CD14-positive monocyte (primary cell): ENCODE results near the gene GSTA4. TPM values are rescaled to one million over a fixed set of nuclear protein-coding genes. Genes with fewer than 3 reads are reported as not detected.

Experiments
- DNase-seq, 3 donors: peaks; one replicate each; pipeline ENCODE4 v3.0.0-alpha.2; 2011 to 2022
- H2AFZ ChIP-seq: 2 replicates; pipeline ENCODE4 v1.6.0; 2012; ENCODE audit warnings: mild to moderate bottlenecking, low read depth, low read length, inconsistent platforms; ENCODE audit not compliant: insufficient read depth, poor library complexity, severe bottlenecking
- H3K27ac ChIP-seq, 2 donors: 1 replicate in 1 of 2; 2 replicates in 1 of 2; pipeline ENCODE4 v1.5.1; 2012 to 2013; ENCODE audit warnings: low read length in 2 of 2, control low read depth in 1 of 2, inconsistent platforms in 1 of 2, low read depth in 1 of 2, mild to moderate bottlenecking in 1 of 2
- H3K27me3 ChIP-seq, 2 donors: one replicate each; pipeline versions ENCODE4 v1.6.0 to v1.6.1; 2011 to 2013; ENCODE audit warnings: low read length in 2 of 2; ENCODE audit not compliant: control insufficient read depth in 2 of 2, insufficient read depth in 2 of 2
- H3K36me3 ChIP-seq, 2 donors: replicated peaks in 1 of 2; 1 replicate in 1 of 2; 2 replicates in 1 of 2; pipeline versions ENCODE4 v1.5.1 to v1.6.1; 2012 to 2013; ENCODE audit warnings: low read length in 2 of 2, control low read depth in 1 of 2, inconsistent platforms in 1 of 2, mild to moderate bottlenecking in 1 of 2; ENCODE audit not compliant: insufficient read depth in 2 of 2, control insufficient read depth in 1 of 2
- H3K4me1 ChIP-seq, 2 donors: 1 replicate in 1 of 2; 2 replicates in 1 of 2; pipeline versions ENCODE4 v1.5.1 to v1.6.1; 2012 to 2013; ENCODE audit warnings: low read length in 2 of 2, control low read depth in 1 of 2, inconsistent platforms in 1 of 2, mild to moderate bottlenecking in 1 of 2, moderate library complexity in 1 of 2; ENCODE audit not compliant: insufficient read depth in 2 of 2, control insufficient read depth in 1 of 2
- H3K4me2 ChIP-seq: replicated peaks from 2 replicates; pipeline ENCODE3; 2012; ENCODE audit warnings: low read length, moderate library complexity, mild to moderate bottlenecking; ENCODE audit not compliant: poor library complexity, severe bottlenecking; ENCODE audit errors: extremely low read depth
- H3K4me3 ChIP-seq, 3 experiments: fragments of 200-600 bp in 1 of 3; sonication (generic) in 1 of 3; replicated peaks in 1 of 3; 1 replicate in 2 of 3; 2 replicates in 1 of 3; pipeline ENCODE4 v1.5.1; 2011 to 2013; ENCODE audit warnings: low read length in 3 of 3, mild to moderate bottlenecking in 3 of 3, control low read depth in 2 of 3, low read depth in 2 of 3, inconsistent platforms in 1 of 3, moderate library complexity in 1 of 3
- H3K79me2 ChIP-seq: 2 replicates; pipeline ENCODE4 v1.6.0; 2012; ENCODE audit warnings: mild to moderate bottlenecking, control low read depth, inconsistent platforms, low read length, moderate library complexity; ENCODE audit not compliant: insufficient read depth
- H3K9ac ChIP-seq: 2 replicates; pipeline ENCODE4 v1.6.0; 2017; ENCODE audit warnings: low read length, mild to moderate bottlenecking; ENCODE audit not compliant: insufficient read depth, poor library complexity, severe bottlenecking
- H3K9me3 ChIP-seq, 2 donors: replicated peaks in 1 of 2; 1 replicate in 1 of 2; 2 replicates in 1 of 2; pipeline versions ENCODE4 v1.5.1 to v1.6.1; 2012 to 2013; ENCODE audit warnings: low read length in 2 of 2, control low read depth in 1 of 2; ENCODE audit not compliant: control insufficient read depth in 1 of 2, insufficient read depth in 1 of 2
- H4K20me1 ChIP-seq: 2 replicates; pipeline ENCODE4 v1.6.0; 2012; ENCODE audit warnings: mild to moderate bottlenecking, low read length, control low read depth, moderate library complexity; ENCODE audit not compliant: insufficient read depth
- H3K27ac Mint-ChIP-seq, 7 donors: one replicate each; pipeline ENCODE4 v1.8.0; 2020; ENCODE audit warnings: mild to moderate bottlenecking in 7 of 7, mixed read lengths in 7 of 7, moderate library complexity in 6 of 7, inconsistent platforms in 2 of 7
- H3K27me3 Mint-ChIP-seq, 3 donors: one replicate each; pipeline ENCODE4 v1.8.0; 2021 to 2022; ENCODE audit warnings: low read depth in 3 of 3, mild to moderate bottlenecking in 3 of 3, mixed read lengths in 3 of 3, moderate library complexity in 3 of 3, inconsistent platforms in 1 of 3
- H3K36me3 Mint-ChIP-seq, 2 donors: one replicate each; pipeline ENCODE4 v1.8.0; 2020; ENCODE audit warnings: mixed read lengths in 2 of 2, inconsistent platforms in 1 of 2, mild to moderate bottlenecking in 1 of 2
- H3K4me1 Mint-ChIP-seq: one replicate; pipeline ENCODE4 v1.8.0; 2020; ENCODE audit warnings: mild to moderate bottlenecking, mixed read lengths
- H3K4me3 Mint-ChIP-seq, 2 donors: one replicate each; pipeline ENCODE4 v1.8.0; 2020; ENCODE audit warnings: mild to moderate bottlenecking in 2 of 2, mixed read lengths in 2 of 2, moderate library complexity in 1 of 2
- H3K9me3 Mint-ChIP-seq, 7 donors: one replicate each; pipeline ENCODE4 v1.8.0; 2020 to 2022; ENCODE audit warnings: mixed read lengths in 7 of 7, mild to moderate bottlenecking in 6 of 7, moderate library complexity in 6 of 7, inconsistent platforms in 2 of 7
- CTCF ChIP-seq: fragments of 200-600 bp; IDR thresholded peaks from one replicate; pipeline ENCODE4 v1.8.0; 2022; ENCODE audit warnings: antibody characterized with exemption, mild to moderate bottlenecking
- WGBS: methylation state at CpG from one replicate; pipeline ENCODE4 v1.1.5; 2013; ENCODE audit warnings: missing lambda C conversion rate; ENCODE audit not compliant: insufficient coverage; 5-methylcytosine and 5-hydroxymethylcytosine counted together
- intact Hi-C, 2 donors: fragments of 100-400 bp; cut with micrococcal nuclease; formaldehyde crosslinking; loops; one replicate each; pipeline versions ENCODE4 v1.15.0 to v1.15.1; 2023
- polyA plus RNA-seq, 3 donors: library from polyadenylated mRNA; depleted of rRNA in 1 of 3; unstranded in 2 of 3; stranded (reverse) in 1 of 3; fragments of 300-500 nt in 2 of 3; fragments of >200 nt in 1 of 3; fragmentation: Illumina TruSeq in 2 of 3; gene quantifications; 1 replicate in 2 of 3; 2 replicates in 1 of 3; pipeline ENCODE4 v1.2.3, GENCODE V29; 2012 to 2021

The GSTA4 gene
- polyA plus RNA-seq, 3 donors = 0.34 to 0.41 (median 0.36) TPM

- Histone ChIP-seq H3K79me2 (no peaks in the 10 kb centered on the region), H3K9ac (no peak overlapping the region), H3K27me3 (no peaks in the 10 kb centered on the region), H3K9me3 (no peaks in the 10 kb centered on the region), H3K4me2 (no peak overlapping the region), H3K4me1 (no peaks in the 10 kb centered on the region), H3K36me3 (peaks cover 45 to 77% of the 10 kb centered on the region in 2 donors), H3K4me3 (no peak overlapping the region), H2AFZ (no peak overlapping the region), H3K27ac (no peak overlapping the region), H4K20me1 (no peaks in the 10 kb centered on the region)
- TF ChIP-seq CTCF = no peak
- H3K4me1 Mint-ChIP-seq = no peaks in the 10 kb centered on the region
- H3K36me3 Mint-ChIP-seq = peaks cover 77 to 81% of the 10 kb centered on the region in 2 donors
- DNase-seq = no peak
- WGBS = no CpG with 5 or more reads among the region's 1 CpG
- no peak overlapping the region for H3K4me3 Mint-ChIP-seq
- intact Hi-C loops = no loop called here
- no peak overlapping the region for H3K27ac Mint-ChIP-seq
- H3K9me3 Mint-ChIP-seq = no peaks in the 10 kb centered on the region
- H3K27me3 Mint-ChIP-seq = no peaks in the 10 kb centered on the region
Observed at GRCh38 chr6:53028467-53028866, 33.4 kb upstream of the GSTA4 start.

GRCh38 chr6:53027131-53027718, 32.1 kb upstream of the GSTA4 start:
- Histone ChIP-seq H3K79me2 (no peaks in the 10 kb centered on the region), H3K9ac (no peak overlapping the region), H3K36me3 (peaks cover 37 to 70% of the 10 kb centered on the region in 2 donors), H3K4me1 (no peaks in the 10 kb centered on the region), H3K9me3 (no peaks in the 10 kb centered on the region), H3K4me3 (no peak overlapping the region), H3K27me3 (no peaks in the 10 kb centered on the region), H3K4me2 (no peak overlapping the region), H4K20me1 (no peaks in the 10 kb centered on the region), H2AFZ (no peak overlapping the region), H3K27ac (no peak overlapping the region)
- WGBS = 91% methylated on average over 1 of the region's 5 CpGs
- Mint-ChIP-seq H3K4me1 (no peaks in the 10 kb centered on the region), H3K36me3 (peaks cover 75 to 78% of the 10 kb centered on the region in 2 donors), H3K4me3 (no peak overlapping the region), H3K27me3 (no peaks in the 10 kb centered on the region), H3K27ac (no peak overlapping the region), H3K9me3 (peaks cover 0 to 2% (median 0%) of the 10 kb centered on the region in 7 donors)
- intact Hi-C loops = no loop called here
- no peak for DNase-seq
- no peak for TF ChIP-seq CTCF
